ENCODE measurements around the gene KLF13. TPM values are rescaled to one million over a fixed set of nuclear protein-coding genes. Genes with fewer than 3 reads are reported as not detected.

The KLF13 gene
- total and polyA plus RNA-seq, 4 donors = 38.3 to 157 (median 55.2) TPM

- Histone ChIP-seq H3K36me3 (ENCODE audit: control insufficient read depth in 4 of 4, insufficient read depth in 4 of 4, low read length in 4 of 4) (peaks cover 0 to 30% (median 4%) of the 10 kb centered on the region in 4 donors), H3K9me3 (ENCODE audit: control insufficient read depth in 4 of 4, insufficient read depth in 3 of 4, low read length in 3 of 4) (no peaks in the 10 kb centered on the region), H3K27me3 (ENCODE audit: control insufficient read depth in 3 of 3, insufficient read depth in 3 of 3, low read length in 2 of 3) (no peaks in the 10 kb centered on the region), H3K9ac (ENCODE audit: insufficient read depth in 1 of 2, low read length in 2 of 2) (no peak overlapping the region), H3K27ac (ENCODE audit: low read depth in 1 of 2, low read length in 1 of 2) (peak overlapping the region; percentile 34 to 51), H3K4me1 (ENCODE audit: control insufficient read depth in 5 of 5, insufficient read depth in 5 of 5, low read length in 5 of 5) (peaks cover 0 to 44% (median 0%) of the 10 kb centered on the region in 5 donors), H3K4me3 (no peak overlapping the region)
- ATAC-seq (ENCODE audit: insufficient read depth, low FRiP score) (peak; percentile 32), DNase-seq (peak; percentile 68 to 78 (median 76))
- 67 to 71% methylated on average over 14 of the region's 14 CpGs for WGBS, 2 donors
- TF ChIP-seq, protein P1, sequence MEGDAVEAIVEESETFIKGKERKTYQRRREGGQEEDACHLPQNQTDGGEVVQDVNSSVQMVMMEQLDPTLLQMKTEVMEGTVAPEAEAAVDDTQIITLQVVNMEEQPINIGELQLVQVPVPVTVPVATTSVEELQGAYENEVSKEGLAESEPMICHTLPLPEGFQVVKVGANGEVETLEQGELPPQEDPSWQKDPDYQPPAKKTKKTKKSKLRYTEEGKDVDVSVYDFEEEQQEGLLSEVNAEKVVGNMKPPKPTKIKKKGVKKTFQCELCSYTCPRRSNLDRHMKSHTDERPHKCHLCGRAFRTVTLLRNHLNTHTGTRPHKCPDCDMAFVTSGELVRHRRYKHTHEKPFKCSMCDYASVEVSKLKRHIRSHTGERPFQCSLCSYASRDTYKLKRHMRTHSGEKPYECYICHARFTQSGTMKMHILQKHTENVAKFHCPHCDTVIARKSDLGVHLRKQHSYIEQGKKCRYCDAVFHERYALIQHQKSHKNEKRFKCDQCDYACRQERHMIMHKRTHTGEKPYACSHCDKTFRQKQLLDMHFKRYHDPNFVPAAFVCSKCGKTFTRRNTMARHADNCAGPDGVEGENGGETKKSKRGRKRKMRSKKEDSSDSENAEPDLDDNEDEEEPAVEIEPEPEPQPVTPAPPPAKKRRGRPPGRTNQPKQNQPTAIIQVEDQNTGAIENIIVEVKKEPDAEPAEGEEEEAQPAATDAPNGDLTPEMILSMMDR (IDR thresholded peaks at IDR 0.05; ENCODE audit: control extremely low read depth, extremely low read depth) = no peak
Measured at GRCh38 chr15:31372635-31373091, 46.0 kb downstream of the KLF13 start.

- ATAC-seq (ENCODE audit: insufficient read depth, low FRiP score) (no peak), DNase-seq (no peak)
- TF ChIP-seq, protein P1 (IDR thresholded peaks at IDR 0.05; ENCODE audit: control extremely low read depth, extremely low read depth) = no peak
- WGBS, 2 donors = 79 to 81% methylated on average over 23 of the region's 23 CpGs
- H3K4me3 ChIP-seq = no peak overlapping the region
- H3K4me1 ChIP-seq (ENCODE audit: control insufficient read depth in 5 of 5, insufficient read depth in 5 of 5, low read length in 5 of 5) = peaks cover 0 to 42% (median 0%) of the 10 kb centered on the region in 5 donors
- H3K36me3 ChIP-seq (ENCODE audit: control insufficient read depth in 4 of 4, insufficient read depth in 4 of 4, low read length in 4 of 4) = peaks cover 0 to 30% (median 4%) of the 10 kb centered on the region in 4 donors
- H3K9me3 ChIP-seq (ENCODE audit: control insufficient read depth in 4 of 4, insufficient read depth in 3 of 4, low read length in 3 of 4) = no peaks in the 10 kb centered on the region
- H3K9ac ChIP-seq (ENCODE audit: insufficient read depth in 1 of 2, low read length in 2 of 2) = no peak overlapping the region
- no peaks in the 10 kb centered on the region for H3K27me3 ChIP-seq (ENCODE audit: control insufficient read depth in 3 of 3, insufficient read depth in 3 of 3, low read length in 2 of 3)
- H3K27ac ChIP-seq (ENCODE audit: low read depth in 1 of 2, low read length in 1 of 2) = peak overlapping the region; percentile 34 to 51
Measured at GRCh38 chr15:31373096-31373865, 46.6 kb downstream of the KLF13 start.

- ATAC-seq (ENCODE audit: insufficient read depth, low FRiP score) = no peak
- no peak overlapping the region for H3K4me3 ChIP-seq
- peaks cover 0 to 34% (median 5%) of the 10 kb centered on the region in 4 donors for H3K36me3 ChIP-seq (ENCODE audit: control insufficient read depth in 4 of 4, insufficient read depth in 4 of 4, low read length in 4 of 4)
- TF ChIP-seq, protein P1 (IDR thresholded peaks at IDR 0.05; ENCODE audit: control extremely low read depth, extremely low read depth) = no peak
- H3K27me3 ChIP-seq (ENCODE audit: control insufficient read depth in 3 of 3, insufficient read depth in 3 of 3, low read length in 2 of 3) = no peaks in the 10 kb centered on the region
- H3K9me3 ChIP-seq (ENCODE audit: control insufficient read depth in 4 of 4, insufficient read depth in 3 of 4, low read length in 3 of 4) = no peaks in the 10 kb centered on the region
- WGBS, 2 donors = 96 to 97% methylated on average over 9 of the region's 9 CpGs
- peaks cover 0 to 44% (median 0%) of the 10 kb centered on the region in 5 donors for H3K4me1 ChIP-seq (ENCODE audit: control insufficient read depth in 5 of 5, insufficient read depth in 5 of 5, low read length in 5 of 5)
- H3K9ac ChIP-seq (ENCODE audit: insufficient read depth in 1 of 2, low read length in 2 of 2) = no peak overlapping the region
- no peak for DNase-seq
- H3K27ac ChIP-seq (ENCODE audit: low read depth in 1 of 2, low read length in 1 of 2) = peak overlapping the region; percentile 7 to 57
Measured at GRCh38 chr15:31373970-31374369, 47.3 kb downstream of the KLF13 start.
